Measurements from ENCODE around the gene CXCL5. TPM values are rescaled to one million over a fixed set of nuclear protein-coding genes. Genes with fewer than 3 reads are reported as not detected.
A peak's percentile ranks its signal among the peaks of the same experiment; 100 is the strongest.
"Not testable (repeated sequence)": the region's sequence is repeated elsewhere in the genome, so short reads cannot be mapped to it uniquely, and the experiment has no call there.

Gene CXCL5
- total RNA-seq, 6 experiments from 2014 or later: 0.10 to 1.00 (median 0.19) TPM; not detected in 3

GRCh38 chr4:73984736-73985527 lies 13.5 kb downstream of the CXCL5 start:
- H3K36me3 ChIP-seq: no peaks in the 10 kb centered on the region
- ATAC-seq (no peak), DNase-seq (no peak)
- H3K27ac ChIP-seq: no peak overlapping the region
- peaks cover 0 to 13% of the 10 kb centered on the region in 2 donors for H3K27me3 ChIP-seq
- no peak overlapping the region for H3K4me3 ChIP-seq
- TF ChIP-seq POLR2A (IDR thresholded peaks at IDR 0.05): no peak
- no peak for TF ChIP-seq CTCF (IDR thresholded peaks at IDR 0.05)
- 66% methylated on average over 4 of the region's 4 CpGs for WGBS (ENCODE audit: insufficient coverage, low coverage, low lambda C conversion rate, missing lambda C conversion rate)
- intact Hi-C loops (cut with DNase I): no loop called here
- H3K9me3 ChIP-seq: no peaks in the 10 kb centered on the region
- no peaks in the 10 kb centered on the region for H3K4me1 ChIP-seq

GRCh38 chr4:73981175-73981574 lies 17.3 kb downstream of the CXCL5 start:
- H3K27me3 ChIP-seq: peaks cover 0 to 12% of the 10 kb centered on the region in 2 donors
- peak in 2 of 4 donors; percentile 18 for ATAC-seq
- 64% methylated on average over 7 of the region's 7 CpGs for WGBS (ENCODE audit: insufficient coverage, low coverage, low lambda C conversion rate, missing lambda C conversion rate)
- H3K9me3 ChIP-seq; H3K27ac ChIP-seq; H3K4me3 ChIP-seq; intact Hi-C loops (cut with DNase I); H3K4me1 ChIP-seq; H3K36me3 ChIP-seq; DNase-seq: not testable (repeated sequence)

- Histone ChIP-seq H3K9me3 (no peaks in the 10 kb centered on the region), H3K4me3 (no peak overlapping the region), H3K27ac (no peak overlapping the region), H3K36me3 (no peaks in the 10 kb centered on the region), H3K4me1 (no peaks in the 10 kb centered on the region), H3K27me3 (peaks cover 0 to 9% of the 10 kb centered on the region in 2 donors)
- ATAC-seq: no peak
- WGBS (ENCODE audit: insufficient coverage, low coverage, low lambda C conversion rate, missing lambda C conversion rate): 75% methylated on average over 3 of the region's 3 CpGs
- intact Hi-C loops (cut with DNase I): no loop called here
- TF ChIP-seq POLR2A (IDR thresholded peaks at IDR 0.05) (no peak), CTCF (IDR thresholded peaks at IDR 0.05) (no peak)
- DNase-seq: no peak
Observed at GRCh38 chr4:73979407-73979957, 19.0 kb downstream of the CXCL5 start.

GRCh38 chr4:73978886-73979285 lies 19.6 kb downstream of the CXCL5 start:
- Histone ChIP-seq H3K27ac (no peak overlapping the region), H3K9me3 (no peaks in the 10 kb centered on the region), H3K4me1 (no peaks in the 10 kb centered on the region), H3K4me3 (no peak overlapping the region), H3K27me3 (peaks cover 0 to 6% of the 10 kb centered on the region in 2 donors), H3K36me3 (no peaks in the 10 kb centered on the region)
- no peak for ATAC-seq
- no peak for TF ChIP-seq CTCF (IDR thresholded peaks at IDR 0.05)
- no peak for TF ChIP-seq POLR2A (IDR thresholded peaks at IDR 0.05)
- DNase-seq: no peak
- intact Hi-C loops (cut with DNase I): no loop called here

GRCh38 chr4:73976716-73977115 lies 21.8 kb downstream of the CXCL5 start:
- Histone ChIP-seq H3K4me3 (no peak overlapping the region), H3K4me1 (no peaks in the 10 kb centered on the region), H3K9me3 (no peaks in the 10 kb centered on the region), H3K27me3 (peaks cover 0 to 3% of the 10 kb centered on the region in 2 donors), H3K27ac (no peak overlapping the region), H3K36me3 (no peaks in the 10 kb centered on the region)
- ATAC-seq: no peak
- no peak for DNase-seq
- TF ChIP-seq CTCF (IDR thresholded peaks at IDR 0.05): no peak
- no peak for TF ChIP-seq POLR2A (IDR thresholded peaks at IDR 0.05)
- intact Hi-C loops (cut with DNase I): no loop called here
- 55% methylated on average over 3 of the region's 4 CpGs for WGBS (ENCODE audit: insufficient coverage, low coverage, low lambda C conversion rate, missing lambda C conversion rate)
